ENCODE results near the gene NHERF2.

Gene NHERF2

DNA sequence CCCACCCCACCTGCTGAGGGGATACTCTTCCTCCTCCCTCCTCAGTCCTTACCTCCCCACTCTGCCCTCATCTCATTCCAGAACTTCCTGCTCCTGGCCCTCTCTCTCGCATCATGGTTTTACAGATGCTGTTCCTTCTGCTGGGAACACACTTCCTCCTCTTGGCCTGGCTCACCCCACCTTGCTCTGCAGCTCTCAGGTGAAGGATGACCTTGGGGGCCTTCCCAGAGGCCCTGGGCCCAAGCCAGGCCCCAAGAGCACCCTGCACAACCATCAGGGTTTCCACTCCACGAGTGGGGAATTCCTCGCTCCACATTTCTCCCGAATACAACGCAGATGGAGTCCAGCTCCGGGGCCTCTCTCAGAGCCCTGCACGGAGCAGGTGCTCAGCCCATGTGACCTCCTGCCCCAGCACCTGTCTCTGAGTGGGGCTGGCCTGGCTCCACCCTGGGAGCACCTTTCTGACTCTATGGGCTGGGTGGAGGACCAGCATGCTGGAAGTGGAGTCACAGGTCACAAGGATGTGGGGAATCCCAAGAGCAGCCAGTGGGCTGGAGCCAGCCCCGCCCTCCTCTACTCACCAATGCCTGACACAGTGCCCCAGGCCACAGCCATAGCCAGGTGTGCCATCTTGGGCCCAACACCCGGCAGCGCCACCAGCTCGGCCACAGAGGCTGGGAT lies 16.4 kb downstream of the NHERF2 start:
- no peak for TF ChIP-seq GATA2 (IDR thresholded peaks at IDR 0.05; ENCODE audit: low read depth, low read length)
- no peak for TF ChIP-seq GATA3 (IDR thresholded peaks at IDR 0.05; ENCODE audit: low read depth, low read length)

DNA sequence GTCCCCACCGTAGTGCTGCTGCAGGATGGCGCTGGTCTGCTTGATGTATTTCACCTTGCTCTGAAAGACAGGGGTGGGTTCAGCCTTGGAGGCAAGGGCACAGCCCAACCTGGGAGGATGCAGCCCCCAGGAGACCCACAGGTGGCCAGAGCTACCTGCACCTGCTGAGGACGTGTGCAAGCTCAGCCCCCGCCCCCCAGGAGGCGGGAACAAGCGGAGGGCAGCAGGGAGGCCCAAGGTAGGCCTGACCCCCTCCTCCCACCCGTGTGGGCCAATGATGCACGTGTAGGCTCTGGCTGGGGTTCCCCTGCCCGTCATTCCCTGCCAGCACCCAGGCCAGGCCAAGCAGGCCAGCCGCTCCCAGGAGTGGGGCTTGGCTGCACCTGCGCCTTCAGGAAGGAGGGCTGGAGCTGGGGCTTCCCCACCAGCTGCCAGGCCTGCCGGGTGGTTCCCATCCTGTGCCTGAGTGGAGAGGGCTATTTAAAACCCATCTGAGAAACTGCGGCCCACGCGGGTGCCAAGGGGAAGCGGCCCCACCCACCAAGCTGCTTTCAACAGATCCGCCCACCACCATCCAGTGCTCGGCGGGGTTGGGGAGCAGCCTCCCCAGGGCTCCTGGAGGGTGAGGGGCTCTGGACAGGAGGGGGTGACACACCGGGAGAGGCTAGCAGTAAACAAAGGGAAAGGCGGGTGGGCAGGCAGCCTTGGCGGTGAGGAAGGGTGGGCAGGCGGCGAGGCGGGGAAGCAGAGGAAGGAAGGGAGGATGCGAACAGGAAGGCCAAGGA lies 17.2 kb downstream of the NHERF2 start:
- no peak for TF ChIP-seq GATA3 (IDR thresholded peaks at IDR 0.05; ENCODE audit: low read depth, low read length)
- TF ChIP-seq GATA2 (IDR thresholded peaks at IDR 0.05; ENCODE audit: low read depth, low read length) = no peak

DNA sequence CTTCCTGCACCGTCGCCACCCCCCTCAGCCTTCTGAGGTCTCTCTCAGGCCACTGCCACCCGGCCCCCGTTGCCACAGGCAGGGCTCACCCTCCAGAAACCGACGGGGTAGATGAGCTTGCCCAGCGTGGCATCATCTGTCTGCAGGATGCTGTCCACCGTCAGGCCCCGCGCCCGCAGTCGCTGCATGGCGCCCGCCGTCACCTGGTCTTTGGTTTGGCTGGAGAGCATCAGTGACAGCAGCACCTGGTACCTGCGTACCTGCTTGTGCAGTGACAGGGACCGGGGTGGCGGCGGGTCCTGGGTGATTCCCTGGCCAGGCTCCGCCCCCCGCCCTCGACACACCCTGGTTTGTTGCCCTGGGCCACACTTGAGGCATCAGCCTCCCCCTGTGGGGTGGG lies 17.8 kb downstream of the NHERF2 start:
- TF ChIP-seq GATA3 (IDR thresholded peaks at IDR 0.05; ENCODE audit: low read depth, low read length) (no peak), GATA2 (IDR thresholded peaks at IDR 0.05; ENCODE audit: low read depth, low read length) (no peak)

DNA sequence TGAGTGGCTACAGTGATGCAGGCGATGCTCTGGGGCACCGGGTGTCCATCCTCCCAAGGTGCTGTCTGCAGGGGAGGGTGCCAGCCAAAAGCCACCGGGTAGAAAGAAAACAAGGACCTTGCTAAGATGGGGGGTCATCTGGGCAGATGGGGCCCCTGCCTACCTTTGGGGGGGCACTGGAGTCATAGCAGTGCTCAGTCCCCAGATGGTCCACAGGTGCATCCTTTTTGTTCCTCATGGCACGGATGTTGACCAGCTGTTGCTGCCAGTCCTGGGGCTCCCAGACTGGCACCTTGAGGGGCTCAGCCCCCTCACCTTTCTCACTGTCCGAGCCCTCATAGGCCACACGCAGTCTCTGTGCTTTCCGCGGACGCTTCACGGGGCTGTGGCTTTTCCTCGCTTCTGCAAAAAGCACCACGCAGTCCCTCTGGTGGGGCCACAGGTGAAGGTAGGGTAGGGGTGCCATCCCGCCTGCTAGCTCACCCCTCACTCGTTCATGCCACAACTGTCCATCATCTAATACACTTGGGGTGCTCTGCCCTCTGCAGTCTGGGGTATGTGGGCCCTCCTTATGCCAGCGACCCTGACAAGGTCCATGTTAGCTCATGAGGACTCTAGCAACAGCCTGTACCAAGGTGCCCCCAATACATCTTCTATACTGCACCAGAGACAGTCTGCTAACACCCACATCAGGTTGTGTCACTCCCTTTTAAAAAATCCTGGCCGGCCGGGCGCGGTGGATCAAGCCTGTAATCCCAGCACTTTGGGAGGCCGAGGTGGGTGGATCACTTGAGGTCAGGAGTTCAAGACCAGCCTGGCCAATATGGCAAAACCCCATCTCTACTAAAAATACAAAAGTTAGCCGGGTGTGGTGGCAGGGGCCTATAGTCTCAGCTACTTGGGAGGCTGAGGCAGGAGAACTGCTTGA lies 19.5 kb downstream of the NHERF2 start:
- TF ChIP-seq GATA2 (IDR thresholded peaks at IDR 0.05; ENCODE audit: low read depth, low read length) (no peak), GATA3 (IDR thresholded peaks at IDR 0.05; ENCODE audit: low read depth, low read length) (no peak)

DNA sequence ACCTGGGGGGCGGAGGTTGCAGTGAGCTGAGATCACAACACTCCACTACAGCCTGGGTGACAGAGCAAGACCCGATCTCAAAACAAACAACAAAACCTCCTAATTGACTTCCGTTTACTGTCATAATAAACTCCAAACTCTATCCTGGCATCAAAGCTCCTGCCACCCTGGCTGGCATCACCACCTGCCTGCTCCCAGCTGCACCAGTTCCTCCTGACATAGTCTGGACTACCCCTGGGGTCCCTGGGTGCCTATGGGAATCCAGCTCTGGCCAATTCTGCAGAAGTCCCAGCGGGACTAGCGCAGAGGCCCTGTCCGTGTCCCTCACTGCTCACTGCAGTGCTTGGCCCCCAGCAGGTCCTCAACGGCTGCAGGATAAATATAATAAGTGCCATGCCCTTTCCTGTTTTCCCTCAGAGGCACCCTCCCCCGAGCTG lies 20.2 kb downstream of the NHERF2 start:
- no peak for TF ChIP-seq GATA2 (IDR thresholded peaks at IDR 0.05; ENCODE audit: low read depth, low read length)

DNA sequence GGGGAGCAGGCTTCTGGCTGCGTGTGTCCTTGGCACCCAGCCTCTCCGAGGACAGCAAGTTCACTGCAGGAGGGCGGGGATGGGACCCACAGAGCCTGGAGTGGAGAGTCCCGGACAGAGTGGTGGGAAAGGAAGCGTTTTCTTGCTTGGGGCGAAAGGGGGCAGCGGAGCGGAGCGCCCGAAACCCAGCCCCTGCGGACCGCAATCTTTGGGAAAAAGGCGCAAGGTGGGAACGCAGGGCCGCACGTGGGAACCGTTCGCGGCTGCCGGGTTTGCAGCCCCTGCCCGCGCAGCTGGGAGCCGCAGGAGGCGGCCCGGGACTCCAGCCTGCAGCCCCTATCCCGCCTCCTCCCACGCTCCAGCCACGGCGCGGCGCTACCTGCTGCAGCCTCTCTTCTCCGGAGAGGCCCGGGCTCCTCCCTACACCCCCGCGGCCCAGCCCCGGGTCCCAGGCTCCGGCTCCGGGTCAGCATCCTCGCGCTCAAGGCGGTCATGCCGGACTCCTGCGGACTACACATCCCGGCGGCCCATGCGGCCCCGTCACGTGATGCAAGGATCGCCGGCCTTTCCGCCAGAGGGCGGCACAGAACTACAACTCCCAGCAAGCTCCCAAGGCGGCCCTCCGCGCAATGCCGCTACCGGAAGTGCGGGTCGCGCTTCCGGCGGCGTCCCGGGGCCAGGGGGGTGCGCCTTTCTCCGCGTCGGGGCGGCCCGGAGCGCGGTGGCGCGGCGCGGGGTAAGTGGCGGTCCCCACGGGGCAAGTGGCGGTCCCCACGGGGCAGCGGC lies 20.8 kb downstream of the NHERF2 start, which contains the start of the genes NTHL1 and TSC2:
NTHL1 (minus strand) TSS at position 505 of the 786 bp plus-strand sequence; CDS start at position 494, 11 bp downstream.
TSC2 (plus strand) TSS at position 656 of the 786 bp plus-strand sequence. CDS start 631 bp downstream, outside the sequence.
- TF ChIP-seq GATA2 (IDR thresholded peaks at IDR 0.05; ENCODE audit: low read depth, low read length) = no peak
- TF ChIP-seq GATA3 (IDR thresholded peaks at IDR 0.05; ENCODE audit: low read depth, low read length) = no peak

DNA sequence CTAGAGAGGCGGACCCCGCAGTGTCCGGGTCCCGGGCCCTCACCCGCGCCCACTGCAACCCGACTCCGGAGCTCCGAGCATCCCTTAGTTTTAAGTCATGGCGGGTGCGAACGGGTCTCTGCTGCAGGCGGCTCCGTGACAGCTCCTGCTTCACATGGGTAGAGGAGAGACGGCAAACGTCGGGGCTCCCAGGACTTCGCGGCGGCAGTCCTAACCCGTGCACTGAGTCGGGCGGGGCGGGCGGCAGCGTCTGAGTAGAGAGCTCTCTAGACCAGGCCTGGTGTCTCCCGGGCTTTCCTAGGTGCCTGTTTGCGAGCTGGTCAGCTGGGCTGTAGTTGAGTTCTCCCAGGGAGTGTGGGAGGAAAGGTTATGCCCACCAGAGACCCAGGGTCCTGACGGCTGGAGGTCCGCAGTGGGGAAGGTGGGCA lies 21.4 kb downstream of the NHERF2 start:
- TF ChIP-seq GATA3 (IDR thresholded peaks at IDR 0.05; ENCODE audit: low read depth, low read length) (no peak), GATA2 (IDR thresholded peaks at IDR 0.05; ENCODE audit: low read depth, low read length) (no peak)

DNA sequence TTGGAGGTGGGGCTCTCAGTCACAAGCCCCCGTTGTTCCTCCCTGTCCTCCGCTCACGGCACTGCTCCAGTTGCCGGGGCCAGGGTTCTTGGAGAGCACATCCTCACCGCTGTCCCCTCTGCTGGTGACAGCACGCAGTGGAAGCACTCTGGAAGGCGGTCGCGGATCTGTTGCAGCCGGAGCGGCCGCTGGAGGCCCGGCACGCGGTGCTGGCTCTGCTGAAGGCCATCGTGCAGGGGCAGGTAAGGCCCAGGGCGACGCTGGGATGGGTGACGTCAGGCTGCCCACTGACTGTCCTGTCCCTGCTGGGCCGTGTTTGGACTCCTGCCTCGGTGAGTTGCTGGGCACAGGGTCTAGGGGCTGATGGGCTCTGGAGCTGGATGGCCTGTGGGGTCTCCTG lies 26.5 kb downstream of the NHERF2 start:
- TF ChIP-seq GATA2 (IDR thresholded peaks at IDR 0.05; ENCODE audit: low read depth, low read length) (no peak), GATA3 (IDR thresholded peaks at IDR 0.05; ENCODE audit: low read depth, low read length) (no peak)

DNA sequence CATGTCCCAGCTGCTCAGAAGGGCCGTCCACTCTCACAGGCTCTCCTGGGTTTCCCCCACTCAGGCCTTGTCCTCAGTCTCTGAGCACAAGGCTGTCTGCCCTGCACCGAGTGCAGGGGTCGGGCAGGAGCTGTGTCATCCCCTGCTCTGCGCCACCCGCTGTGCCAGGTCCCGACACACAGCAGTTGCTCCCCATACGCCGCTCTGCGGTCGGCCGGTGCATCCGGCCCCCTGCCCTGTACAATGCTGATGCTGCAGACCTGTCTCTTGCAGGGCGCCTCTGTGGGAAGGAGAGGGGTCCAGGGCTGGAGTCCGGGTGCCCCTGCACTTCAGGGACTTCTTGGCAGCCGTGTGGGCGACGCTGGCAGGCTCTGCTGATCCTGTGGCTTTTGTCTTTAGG lies 27.2 kb downstream of the NHERF2 start:
- TF ChIP-seq GATA3 (IDR thresholded peaks at IDR 0.05; ENCODE audit: low read depth, low read length) = no peak
- TF ChIP-seq GATA2 (IDR thresholded peaks at IDR 0.05; ENCODE audit: low read depth, low read length) = no peak

DNA sequence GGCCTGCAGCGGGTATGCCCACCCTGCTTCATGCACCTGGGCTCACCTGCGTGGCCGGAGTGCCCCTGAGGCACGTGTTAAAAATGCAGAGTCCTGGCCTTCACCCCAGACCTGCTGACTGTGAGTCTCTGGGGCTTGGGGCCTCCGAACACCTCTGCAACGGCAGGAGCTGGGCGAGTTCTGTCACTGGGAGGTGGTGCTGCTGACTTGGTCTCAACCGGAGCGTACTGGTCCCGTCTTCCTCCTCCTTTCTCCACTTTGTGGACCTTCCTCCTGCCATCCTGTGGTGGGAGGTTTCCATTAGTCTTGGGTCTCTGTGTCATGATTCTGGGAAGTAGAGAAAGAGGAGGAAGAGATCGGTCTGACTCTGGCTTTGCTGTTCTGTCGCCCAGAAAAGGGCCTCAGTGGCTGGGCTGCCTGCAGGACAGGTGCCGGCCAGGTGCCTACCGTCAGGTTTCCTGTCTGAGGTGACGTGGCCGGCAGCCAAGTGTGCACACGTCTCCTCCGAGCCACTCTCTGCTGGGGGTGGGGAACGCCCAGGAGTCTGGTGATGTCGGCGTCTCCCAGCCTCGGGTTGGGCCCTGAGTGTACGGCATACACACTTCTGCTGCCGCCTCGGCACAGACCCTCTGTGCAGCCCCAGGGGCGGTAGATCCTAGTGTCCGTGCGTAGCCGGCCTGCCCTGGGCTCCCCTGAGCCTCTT lies 28.0 kb downstream of the NHERF2 start:
- no peak for TF ChIP-seq GATA2 (IDR thresholded peaks at IDR 0.05; ENCODE audit: low read depth, low read length)
- TF ChIP-seq GATA3 (IDR thresholded peaks at IDR 0.05; ENCODE audit: low read depth, low read length) = no peak

DNA sequence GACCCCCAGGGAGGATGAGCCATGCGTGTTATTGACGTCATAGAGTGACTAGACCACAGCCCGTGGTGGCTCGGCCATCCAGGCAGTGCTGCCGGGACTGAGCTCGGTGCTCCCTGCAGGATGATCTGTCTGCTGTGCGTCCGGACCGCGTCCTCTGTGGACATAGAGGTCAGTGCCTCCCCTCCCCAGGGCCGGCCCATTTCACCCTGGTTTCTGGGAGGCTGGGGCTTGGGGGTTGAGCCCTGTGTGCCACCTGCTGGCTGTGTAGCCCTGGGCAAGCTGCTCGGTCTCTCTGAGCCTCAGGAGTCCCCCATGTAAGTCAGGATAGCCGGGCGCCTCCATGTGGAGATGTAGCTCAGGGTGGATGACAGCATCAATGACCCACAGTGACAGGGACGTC lies 29.4 kb downstream of the NHERF2 start:
- TF ChIP-seq GATA3 (IDR thresholded peaks at IDR 0.05; ENCODE audit: low read depth, low read length) (no peak), GATA2 (IDR thresholded peaks at IDR 0.05; ENCODE audit: low read depth, low read length) (no peak)

DNA sequence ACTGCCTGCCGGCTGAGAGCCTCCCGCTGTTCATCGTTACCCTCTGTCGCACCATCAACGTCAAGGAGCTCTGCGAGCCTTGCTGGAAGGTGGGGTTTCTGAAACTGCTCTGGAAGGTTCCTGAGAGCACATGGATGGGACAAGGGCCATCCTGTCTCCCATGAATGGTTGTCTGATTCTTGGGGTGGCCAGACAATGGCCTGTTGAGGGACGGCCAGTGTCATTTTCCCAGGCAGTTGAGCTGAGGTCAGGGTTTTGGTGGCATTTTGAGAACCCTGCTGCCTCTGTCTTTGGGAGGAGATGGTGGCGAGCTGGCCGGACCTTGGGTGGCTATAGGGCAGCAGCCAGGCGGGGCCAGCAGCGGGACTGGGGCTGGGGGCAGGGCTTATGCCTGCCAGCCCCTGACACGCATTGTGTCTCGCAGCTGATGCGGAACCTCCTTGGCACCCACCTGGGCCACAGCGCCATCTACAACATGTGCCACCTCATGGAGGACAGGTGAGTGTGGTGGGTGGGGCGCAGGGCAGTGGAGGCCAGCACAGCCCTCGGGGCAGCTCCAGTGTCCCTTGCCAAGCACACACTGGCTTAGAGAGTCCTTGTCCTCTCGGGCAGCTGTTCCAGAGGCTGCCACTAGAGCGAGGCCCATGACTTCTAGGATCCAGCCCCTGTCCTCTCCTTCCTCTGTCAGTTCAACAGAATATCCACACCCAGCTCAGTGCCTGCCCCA lies 30.1 kb downstream of the NHERF2 start:
- TF ChIP-seq GATA2 (IDR thresholded peaks at IDR 0.05; ENCODE audit: low read depth, low read length) (no peak), GATA3 (IDR thresholded peaks at IDR 0.05; ENCODE audit: low read depth, low read length) (no peak)

Data from SH-SY5Y (cell line).